HepG2 (cell line): ENCODE data around the gene RDH16. TPM values are rescaled to one million over a fixed set of nuclear protein-coding genes. Genes with fewer than 3 reads are reported as not detected.

Source experiments
- ATAC-seq: fragments of 200-7000 bp; cut with Tn5 transposase; 3 replicates; pipeline ENCODE4 v1.9.1; 2020; ENCODE audit warnings: mild to moderate bottlenecking, moderate library complexity
- BruUV-seq: library from RNA; stranded (reverse); fragments of 400-500 nt; replicated peaks from 2 replicates; lab custom pipeline; 2021; lab: Mats Ljungman, UMichigan
- CTCF ChIA-PET: fragments of 300-600 bp; formaldehyde crosslinking; extraction: SDS; loops from one replicate; lab custom pipeline; 2021; ENCODE audit warnings: low total read pairs, inconsistent platforms, low intra/inter-chr PET ratio; lab: Yijun Ruan, JAX
- POLR2A ChIA-PET: fragments of 350-600 bp; sonication (Branson Sonifier 250); formaldehyde crosslinking; loops from one replicate; lab custom pipeline; 2020; ENCODE audit warnings: antibody characterized with exemption, inconsistent platforms; lab: Yijun Ruan, JAX
- DNase-seq: peaks from one replicate; pipeline ENCODE4 v3.0.0-alpha.2; 2015; ENCODE audit warnings: low spot score
- FAIRE-seq: peaks from 3 replicates; lab custom pipeline; 2011; peaks lifted over from hg19 to GRCh38; lab: Jason Lieb, UNC
- H2AFZ ChIP-seq: one replicate; pipeline ENCODE4 v1.6.1; 2011; ENCODE audit warnings: low read length, inconsistent platforms
- H3K27ac ChIP-seq: fragments of 300-600 bp; 3 replicates; pipeline ENCODE4 v1.8.0; 2011; ENCODE audit warnings: mixed run types, mild to moderate bottlenecking, mixed read lengths, low read length, inconsistent platforms; ENCODE audit not compliant: insufficient read depth; ENCODE audit errors: extremely low read length
- H3K27me3 ChIP-seq, 2 experiments: fragments of 200-600 bp in 1 of 2; 2 replicates in 1 of 2; 3 replicates in 1 of 2; pipeline versions ENCODE4 v1.6.0 to v1.8.0; 2011; ENCODE audit warnings: low read length in 2 of 2, mild to moderate bottlenecking in 2 of 2, moderate library complexity in 2 of 2, inconsistent platforms in 1 of 2; ENCODE audit not compliant: insufficient read depth in 2 of 2, control insufficient read depth in 1 of 2
- H3K36me3 ChIP-seq, 2 experiments: fragments of 200-600 bp in 1 of 2; replicated peaks in 1 of 2; 2 replicates in 1 of 2; 3 replicates in 1 of 2; pipeline versions ENCODE4 v1.5.1 to v1.8.0; 2011; ENCODE audit warnings: low read length in 2 of 2, inconsistent platforms in 1 of 2; ENCODE audit not compliant: insufficient read depth in 2 of 2, control insufficient read depth in 1 of 2
- H3K4me1 ChIP-seq: 2 replicates; pipeline ENCODE4 v1.5.1; 2012; ENCODE audit warnings: low read length, inconsistent platforms; ENCODE audit not compliant: insufficient read depth
- H3K4me2 ChIP-seq: 2 replicates; pipeline ENCODE4 v1.6.0; 2011; ENCODE audit warnings: low read depth, low read length, inconsistent platforms
- H3K4me3 ChIP-seq, 3 experiments: fragments of 200-600 bp in 1 of 3; sonication (generic), shearing (Covaris generic) in 1 of 3; replicated peaks in 1 of 3; 2 replicates each; pipeline ENCODE4 v1.5.1; 2011 to 2016; ENCODE audit warnings: low read length in 3 of 3, inconsistent platforms in 2 of 3, low read depth in 2 of 3, mild to moderate bottlenecking in 2 of 3, control low read depth in 1 of 3, mixed read lengths in 1 of 3; ENCODE audit not compliant: insufficient read depth in 1 of 3
- H3K79me2 ChIP-seq: one replicate; pipeline ENCODE4 v1.6.1; 2011; ENCODE audit warnings: low read length, inconsistent platforms; ENCODE audit not compliant: insufficient read depth
- H3K9ac ChIP-seq: 2 replicates; pipeline ENCODE4 v1.6.0; 2011; ENCODE audit warnings: mild to moderate bottlenecking, low read depth, low read length, inconsistent platforms; ENCODE audit not compliant: insufficient read depth
- H3K9me3 ChIP-seq: 2 replicates; pipeline ENCODE4 v1.5.1; 2012; ENCODE audit warnings: mild to moderate bottlenecking, low read length
- H4K20me1 ChIP-seq: 2 replicates; pipeline ENCODE4 v1.6.0; 2011; ENCODE audit warnings: inconsistent platforms, mild to moderate bottlenecking, low read length, moderate library complexity; ENCODE audit not compliant: insufficient read depth
- ASH2L ChIP-seq: fragments of 300-600, 200-600 bp; sonication (generic); IDR thresholded peaks from 2 replicates; pipeline ENCODE4 v1.7.0; 2017; ENCODE audit warnings: low read depth, mild to moderate bottlenecking, moderate library complexity, mixed read lengths, low read length; ENCODE audit not compliant: insufficient read length
- DPF2 ChIP-seq: sonication (generic); formaldehyde crosslinking; IDR thresholded peaks from 2 replicates; pipeline ENCODE4 v1.4.0; 2020; ENCODE audit warnings: mild to moderate bottlenecking, low read depth, missing genetic modification reagents, borderline replicate concordance
- DZIP1 ChIP-seq: sonication (generic); formaldehyde crosslinking; IDR thresholded peaks from 2 replicates; pipeline ENCODE4 v1.5.0; 2020; ENCODE audit warnings: mild to moderate bottlenecking, missing genetic modification reagents
- HNRNPUL1 ChIP-seq: fragments of 200-400 bp; formaldehyde crosslinking; IDR thresholded peaks from 2 replicates; pipeline ENCODE4 v1.6.1; 2017; ENCODE audit warnings: low read depth, mild to moderate bottlenecking, low read length, moderate library complexity
- LBX2 ChIP-seq: sonication (generic); formaldehyde crosslinking; IDR thresholded peaks from 2 replicates; pipeline ENCODE4 v1.5.0; 2020; ENCODE audit warnings: missing genetic modification reagents, mild to moderate bottlenecking, borderline replicate concordance
- NR2F6 ChIP-seq, 2 experiments: IDR thresholded peaks; 2 replicates each; pipeline ENCODE4 v1.6.1; 2016; ENCODE audit warnings: antibody characterized with exemption in 1 of 2, mild to moderate bottlenecking in 1 of 2
- PHF8 ChIP-seq: sonication (generic); formaldehyde crosslinking; IDR thresholded peaks from 2 replicates; pipeline ENCODE4 v1.5.0; 2020; ENCODE audit warnings: missing genetic modification reagents
- PRDM10 ChIP-seq: sonication (generic); formaldehyde crosslinking; IDR thresholded peaks from 2 replicates; pipeline ENCODE4 v1.4.0; 2020; ENCODE audit warnings: low read depth, missing genetic modification reagents
- ZNF607 ChIP-seq: sonication (generic); formaldehyde crosslinking; IDR thresholded peaks from 2 replicates; pipeline ENCODE4 v1.5.1; 2020; ENCODE audit warnings: missing genetic modification reagents, mild to moderate bottlenecking, borderline replicate concordance
- ZNF772 ChIP-seq: sonication (generic); formaldehyde crosslinking; IDR thresholded peaks from 2 replicates; pipeline ENCODE4 v1.5.0; 2020; ENCODE audit warnings: mild to moderate bottlenecking, missing genetic modification reagents
- WGBS: methylation state at CpG from one replicate; pipeline ENCODE4 v1.1.6; 2017; ENCODE audit warnings: low lambda C conversion rate; 5-methylcytosine and 5-hydroxymethylcytosine counted together
- in situ Hi-C: cut with HindIII; loops from 2 replicates; pipeline ENCODE4 v1.10.0; 2017; ENCODE audit warnings: low pct_unique_long_range_greater_than_20kb; ENCODE audit not compliant: extremely low pct_ligation_motif_present
- intact Hi-C: fragments of 100-400 bp; cut with micrococcal nuclease; formaldehyde crosslinking; loops from one replicate; pipeline ENCODE4 v1.10.0; 2022; ENCODE audit not compliant: unreplicated experiment
- polyA plus RNA-seq, 8 experiments: library from polyadenylated mRNA; depleted of rRNA in 3 of 8; stranded (reverse) in 7 of 8; unstranded in 1 of 8; fragments of >200 nt; fragmentation: Illumina TruSeq in 4 of 8; extraction: Trizol in 4 of 8; gene quantifications; 2 replicates each; pipeline versions ENCODE4 v1.2.1 to v1.2.3, GENCODE V29; 2011 to 2016; ENCODE audit warnings: low read depth in 4 of 8, missing spikeins in 1 of 8, mixed read lengths in 1 of 8; ENCODE audit not compliant: insufficient read depth in 1 of 8
- total RNA-seq, 5 experiments: library from RNA; depleted of rRNA; stranded (reverse); fragments of >200 nt; fragmentation: Illumina TruSeq; extraction: Trizol; gene quantifications; 2 replicates each; pipeline ENCODE4 v1.2.3, GENCODE V29; 2016; ENCODE audit warnings: low read depth in 1 of 5

The RDH16 gene
- total and polyA plus RNA-seq, 2 of the 13 experiments (the other 11 are each of a cell fraction or from before 2014, with no cell fraction given) = 0.05 to 0.13 TPM

GRCh38 chr12:56979628-56980027, 22.2 kb upstream of the RDH16 start:
- Histone ChIP-seq H3K9ac (no peak overlapping the region), H3K4me1 (no peaks in the 10 kb centered on the region), H3K9me3 (no peaks in the 10 kb centered on the region), H3K4me3 (no peak overlapping the region), H3K27ac (no peak overlapping the region), H3K27me3 (no peaks in the 10 kb centered on the region; a peak in 2 of 5 replicates), H4K20me1 (no peaks in the 10 kb centered on the region), H2AFZ (no peak overlapping the region), H3K79me2 (no peaks in the 10 kb centered on the region), H3K36me3 (no peaks in the 10 kb centered on the region), H3K4me2 (no peak overlapping the region)
- TF ChIP-seq LBX2 (CRISPR knock-in tag) = no peak
- no peak for FAIRE-seq
- POLR2A ChIA-PET = no interaction called here
- no TSS peak for BruUV-seq
- intact Hi-C loops = no loop called here
- no peak for DNase-seq
- 43% methylated on average over 1 of the region's 3 CpGs for WGBS
- in situ Hi-C loops = no loop called here
- no peak for ATAC-seq
- CTCF ChIA-PET = no interaction called here

- intact Hi-C loops = no loop called here
- ChIA-PET POLR2A (no interaction called here), CTCF (no interaction called here)
- no peak overlapping the region for H3K9ac ChIP-seq
- H3K27me3 ChIP-seq = no peaks in the 10 kb centered on the region; a peak in 2 of 5 replicates
- H3K4me1 ChIP-seq = no peaks in the 10 kb centered on the region
- no peak for ATAC-seq
- no peak for DNase-seq
- no peaks in the 10 kb centered on the region for H3K79me2 ChIP-seq
- H3K4me3 ChIP-seq = no peak overlapping the region
- no peak overlapping the region for H3K4me2 ChIP-seq
- in situ Hi-C loops = no loop called here
- no peaks in the 10 kb centered on the region for H3K9me3 ChIP-seq
- no peaks in the 10 kb centered on the region for H4K20me1 ChIP-seq
- no TSS peak for BruUV-seq
- H3K27ac ChIP-seq = no peak overlapping the region
- no peak overlapping the region for H2AFZ ChIP-seq
- no peaks in the 10 kb centered on the region for H3K36me3 ChIP-seq
- WGBS = 11% methylated on average over 3 of the region's 3 CpGs
- FAIRE-seq = no peak
- TF ChIP-seq DZIP1 (CRISPR knock-in tag) = no peak
- TF ChIP-seq ASH2L = no peak
- TF ChIP-seq ZNF607 (CRISPR knock-in tag) = no peak
- no peak for TF ChIP-seq ZNF772 (CRISPR knock-in tag)
- no peak for TF ChIP-seq NR2F6 (IDR thresholded peaks at IDR 0.05)
- no peak for TF ChIP-seq NR2F6 (CRISPR knock-in tag; IDR thresholded peaks at IDR 0.05)
- no peak for TF ChIP-seq PHF8 (CRISPR knock-in tag)
- no peak for TF ChIP-seq HNRNPUL1
- no peak for TF ChIP-seq PRDM10
- no peak for TF ChIP-seq DPF2 (CRISPR knock-in tag)
These were observed 21.2 kb upstream of the RDH16 start for GRCh38 chr12:56978397-56979138.
